Brain microvascular endothelial cell (primary cell): ENCODE results near the gene CPEB4.

Experiments used
- DNase-seq: peaks from one replicate; pipeline ENCODE4 v3.0.0-alpha.2; 2020
- H3K27ac ChIP-seq: fragments of 250-450 bp; sonication (Bioruptor Pico); 2 replicates; pipeline ENCODE4 v1.5.1; 2020; ENCODE audit warnings: mild to moderate bottlenecking, moderate library complexity
- H3K27me3 ChIP-seq: fragments of 250-450 bp; sonication (Bioruptor Pico); replicated peaks from 2 replicates; pipeline ENCODE4 v1.5.1; 2020; ENCODE audit warnings: mild to moderate bottlenecking
- H3K36me3 ChIP-seq: fragments of 250-450 bp; sonication (Bioruptor Pico); replicated peaks from 2 replicates; pipeline ENCODE4 v1.5.1; 2020; ENCODE audit warnings: mild to moderate bottlenecking
- H3K4me3 ChIP-seq: 2 replicates; pipeline ENCODE4 v1.5.1; 2011; ENCODE audit warnings: low read depth, mild to moderate bottlenecking, control low read depth, low read length, moderate library complexity
- CTCF ChIP-seq: IDR thresholded peaks from 2 replicates; pipeline ENCODE4 v1.5.1; 2011; ENCODE audit warnings: low read depth, mild to moderate bottlenecking, moderate library complexity, low read length, control low read depth, inconsistent platforms; ENCODE audit errors: missing control alignments
- in situ Hi-C: cut with HindIII; loops from 2 replicates; pipeline ENCODE4 v1.10.0; 2017; ENCODE audit warnings: low sequenced_read_pairs, low pct_ligation_motif_present

The CPEB4 gene

GRCh38 chr5:173885054-173885443 is 3.1 kb upstream of the CPEB4 start:
- H3K36me3 ChIP-seq = no peaks in the 10 kb centered on the region
- in situ Hi-C loops = no loop called here
- DNase-seq = no peak
- H3K4me3 ChIP-seq = no peak overlapping the region
- no peak for TF ChIP-seq CTCF
- no peak overlapping the region for H3K27ac ChIP-seq
- H3K27me3 ChIP-seq = no peaks in the 10 kb centered on the region

DNA sequence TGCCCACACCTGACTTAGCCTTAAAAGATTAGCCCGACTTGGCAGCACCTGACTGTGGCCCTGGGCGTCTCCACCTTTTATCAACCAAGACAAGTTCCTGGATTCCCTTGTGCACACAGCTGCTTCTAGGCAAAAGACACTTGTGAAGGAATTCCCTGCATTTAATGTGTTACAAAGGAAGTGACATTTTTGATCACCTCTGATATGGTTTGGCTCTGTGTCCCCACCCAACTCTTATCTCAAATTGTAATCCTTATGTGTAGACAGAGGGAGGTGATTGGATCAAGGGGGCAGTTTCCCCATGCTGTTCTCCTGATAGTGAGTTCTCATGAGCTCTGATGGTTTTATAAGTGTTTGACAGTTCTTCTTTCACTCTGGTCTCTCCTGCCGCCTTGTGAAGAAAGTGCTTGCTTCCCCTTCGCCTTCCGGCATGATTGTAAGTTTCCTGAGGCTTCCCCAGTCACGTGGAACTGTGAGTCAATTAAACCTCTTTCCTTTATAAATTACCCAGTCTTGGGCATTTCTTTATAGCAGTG is 2.6 kb upstream of the CPEB4 start:
- no peak overlapping the region for H3K4me3 ChIP-seq
- DNase-seq = no peak
- H3K27me3 ChIP-seq = no peaks in the 10 kb centered on the region
- no peak for TF ChIP-seq CTCF
- in situ Hi-C loops = no loop called here
- no peaks in the 10 kb centered on the region for H3K36me3 ChIP-seq
- H3K27ac ChIP-seq = no peak overlapping the region

DNA sequence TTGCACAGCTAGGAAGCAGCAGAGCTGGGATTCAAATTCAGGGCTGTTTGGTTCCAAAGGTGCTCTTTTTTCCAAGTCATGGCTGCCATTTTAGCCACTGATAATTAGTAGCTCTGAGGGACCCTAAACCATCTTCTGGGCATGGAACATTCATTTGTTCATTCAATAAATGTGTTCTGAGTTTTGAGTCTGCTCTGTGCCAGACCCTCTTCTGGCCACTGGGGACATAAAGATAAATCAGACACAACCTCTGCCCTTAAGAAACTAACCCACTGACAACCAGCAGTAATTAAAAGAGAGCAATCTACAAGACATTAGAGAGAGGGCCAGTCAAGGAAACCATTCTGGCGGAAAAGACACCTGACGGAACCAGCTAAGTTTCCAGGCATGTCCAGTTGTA is 2.0 kb upstream of the CPEB4 start:
- no peak for TF ChIP-seq CTCF
- Histone ChIP-seq H3K27ac (no peak overlapping the region), H3K27me3 (no peaks in the 10 kb centered on the region), H3K36me3 (no peaks in the 10 kb centered on the region), H3K4me3 (no peak overlapping the region)
- DNase-seq = no peak
- in situ Hi-C loops = no loop called here

GRCh38 chr5:173888473-173889131 is 453 bp downstream of the CPEB4 start:
- Histone ChIP-seq H3K4me3 (peak overlapping the region; percentile 74), H3K36me3 (no peaks in the 10 kb centered on the region), H3K27ac (peak overlapping the region; percentile 100), H3K27me3 (no peaks in the 10 kb centered on the region)
- DNase-seq = no peak
- TF ChIP-seq CTCF = no peak
- in situ Hi-C loops = no loop called here

DNA sequence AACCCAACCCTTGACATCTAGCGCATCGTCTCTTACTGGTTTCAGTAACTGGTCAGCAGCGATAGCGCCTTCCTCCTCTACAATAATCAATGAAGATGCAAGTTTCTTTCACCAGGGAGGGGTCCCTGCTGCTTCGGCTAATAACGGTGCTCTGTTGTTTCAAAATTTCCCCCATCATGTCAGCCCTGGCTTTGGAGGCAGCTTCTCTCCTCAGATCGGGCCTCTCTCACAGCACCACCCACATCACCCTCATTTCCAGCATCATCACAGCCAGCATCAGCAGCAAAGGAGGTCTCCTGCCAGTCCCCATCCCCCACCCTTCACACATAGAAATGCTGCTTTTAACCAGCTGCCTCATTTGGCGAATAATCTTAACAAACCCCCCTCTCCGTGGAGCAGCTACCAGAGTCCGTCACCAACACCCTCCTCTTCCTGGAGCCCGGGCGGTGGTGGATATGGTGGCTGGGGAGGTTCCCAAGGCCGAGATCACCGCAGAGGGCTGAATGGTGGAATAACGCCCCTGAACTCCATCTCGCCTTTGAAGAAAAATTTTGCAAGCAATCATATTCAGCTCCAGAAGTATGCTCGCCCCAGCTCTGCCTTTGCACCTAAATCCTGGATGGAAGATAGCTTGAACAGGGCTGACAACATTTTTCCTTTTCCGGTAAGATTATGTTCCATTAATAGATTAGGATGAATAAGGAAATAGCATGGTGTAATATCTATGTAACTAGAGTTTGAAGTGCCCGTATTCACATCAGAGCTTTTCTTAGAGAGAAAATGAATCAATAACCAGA is 2.2 kb downstream of the CPEB4 start:
- H3K27ac ChIP-seq = peak overlapping the region; percentile 8
- DNase-seq = no peak

More for the DNA sequence above, 2.2 kb downstream of the CPEB4 start:
- TF ChIP-seq CTCF = no peak
- Histone ChIP-seq H3K27me3 (no peaks in the 10 kb centered on the region), H3K36me3 (no peaks in the 10 kb centered on the region), H3K4me3 (peak overlapping the region; percentile 74)
- in situ Hi-C loops = no loop called here
